ENCODE measurements around the gene CHN1.

DNA sequence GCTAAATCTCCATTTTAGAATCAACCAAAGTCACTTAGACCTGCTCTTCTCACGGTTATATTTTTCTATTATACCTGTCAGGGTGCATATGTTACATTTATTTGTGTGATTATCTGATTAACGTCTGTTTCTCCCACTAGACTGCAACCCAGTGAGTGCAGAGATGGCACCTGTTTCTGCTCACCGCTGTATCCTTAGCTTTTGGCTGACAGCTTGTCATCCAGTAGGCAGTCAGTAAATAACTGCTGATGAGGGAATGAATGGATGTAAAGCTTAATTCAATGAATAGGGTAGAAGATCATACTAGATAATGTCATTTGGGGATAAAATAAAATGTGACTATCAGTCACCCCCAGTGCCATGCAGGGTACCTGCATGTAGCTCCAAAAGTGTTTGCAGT lies 234.0 kb downstream of the CHN1 start:
- TF ChIP-seq, protein P1, sequence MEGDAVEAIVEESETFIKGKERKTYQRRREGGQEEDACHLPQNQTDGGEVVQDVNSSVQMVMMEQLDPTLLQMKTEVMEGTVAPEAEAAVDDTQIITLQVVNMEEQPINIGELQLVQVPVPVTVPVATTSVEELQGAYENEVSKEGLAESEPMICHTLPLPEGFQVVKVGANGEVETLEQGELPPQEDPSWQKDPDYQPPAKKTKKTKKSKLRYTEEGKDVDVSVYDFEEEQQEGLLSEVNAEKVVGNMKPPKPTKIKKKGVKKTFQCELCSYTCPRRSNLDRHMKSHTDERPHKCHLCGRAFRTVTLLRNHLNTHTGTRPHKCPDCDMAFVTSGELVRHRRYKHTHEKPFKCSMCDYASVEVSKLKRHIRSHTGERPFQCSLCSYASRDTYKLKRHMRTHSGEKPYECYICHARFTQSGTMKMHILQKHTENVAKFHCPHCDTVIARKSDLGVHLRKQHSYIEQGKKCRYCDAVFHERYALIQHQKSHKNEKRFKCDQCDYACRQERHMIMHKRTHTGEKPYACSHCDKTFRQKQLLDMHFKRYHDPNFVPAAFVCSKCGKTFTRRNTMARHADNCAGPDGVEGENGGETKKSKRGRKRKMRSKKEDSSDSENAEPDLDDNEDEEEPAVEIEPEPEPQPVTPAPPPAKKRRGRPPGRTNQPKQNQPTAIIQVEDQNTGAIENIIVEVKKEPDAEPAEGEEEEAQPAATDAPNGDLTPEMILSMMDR (IDR thresholded peaks at IDR 0.05; ENCODE audit: low read depth, low read length, poor library complexity, severe bottlenecking) = no peak
- no peak for TF ChIP-seq EZH2phosphoT487 (IDR thresholded peaks at IDR 0.05; ENCODE audit: borderline replicate concordance, low read length)
